ENCODE measurements around the gene RPL10.

RPL10 gene

DNA sequence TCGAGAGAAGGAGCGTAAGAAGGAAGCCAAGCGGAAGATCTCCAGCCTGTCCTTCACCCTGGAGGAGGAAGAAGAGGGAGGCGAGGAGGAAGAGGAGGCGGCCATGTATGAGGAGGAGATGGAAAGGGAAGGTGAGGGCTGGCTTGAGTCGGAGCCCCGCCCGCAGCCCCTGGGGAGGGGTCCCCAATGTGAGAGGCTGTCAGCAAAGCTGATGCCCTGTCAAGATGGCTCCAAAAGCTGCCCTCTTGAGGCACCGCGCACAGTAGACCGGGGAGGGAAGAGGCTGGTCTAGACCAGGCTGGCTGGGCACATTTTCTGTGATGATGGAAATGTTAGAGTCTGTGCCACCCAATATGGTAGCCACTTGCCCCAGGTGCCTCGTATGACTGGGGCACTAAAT is 48.3 kb downstream of the RPL10 start:
- Mint-ChIP-seq H3K36me3 (ENCODE audit: low read depth) (peaks cover 6% of the 10 kb centered on the region), H3K27me3 (ENCODE audit: low read depth) (no peaks in the 10 kb centered on the region), H3K4me1 (ENCODE audit: low read depth) (peaks cover 16% of the 10 kb centered on the region), H3K27ac (no peak overlapping the region), H3K4me3 (peak overlapping the region; percentile 37), H3K9me3 (no peaks in the 10 kb centered on the region)

- Mint-ChIP-seq H3K27me3 (ENCODE audit: low read depth) (no peaks in the 10 kb centered on the region), H3K27ac (no peak overlapping the region), H3K36me3 (ENCODE audit: low read depth) (peaks cover 13% of the 10 kb centered on the region), H3K9me3 (no peaks in the 10 kb centered on the region), H3K4me3 (no peak overlapping the region), H3K4me1 (ENCODE audit: low read depth) (peaks cover 11% of the 10 kb centered on the region)
Measured at GRCh38 chrX:154448484-154448883, 50.3 kb downstream of the RPL10 start.

GRCh38 chrX:154449618-154450017 is 51.4 kb downstream of the RPL10 start:
- Mint-ChIP-seq H3K36me3 (ENCODE audit: low read depth) (peaks cover 13% of the 10 kb centered on the region), H3K4me1 (ENCODE audit: low read depth) (peaks cover 11% of the 10 kb centered on the region), H3K9me3 (no peaks in the 10 kb centered on the region), H3K4me3 (no peak overlapping the region), H3K27ac (no peak overlapping the region), H3K27me3 (ENCODE audit: low read depth) (no peaks in the 10 kb centered on the region)

GRCh38 chrX:154450312-154450711 is 52.1 kb downstream of the RPL10 start:
- Mint-ChIP-seq H3K9me3 (no peaks in the 10 kb centered on the region), H3K4me1 (ENCODE audit: low read depth) (peaks cover 11% of the 10 kb centered on the region), H3K27me3 (ENCODE audit: low read depth) (no peaks in the 10 kb centered on the region), H3K27ac (no peak overlapping the region), H3K36me3 (ENCODE audit: low read depth) (peaks cover 13% of the 10 kb centered on the region), H3K4me3 (no peak overlapping the region)

Data from T-helper 1 cell treated with Interleukin-12 subunit alpha and Interleukin-12 subunit beta and Interleukin-4 antibody, amounts not matched to agents 30 μg/mL and 1 μg/mL, for 36 hours (primary cell).